MCF 10A (cell line): ENCODE data around the gene UGT1A10. TPM values are rescaled to one million over a fixed set of nuclear protein-coding genes. Genes with fewer than 3 reads are reported as not detected.
A peak's percentile ranks its signal among the peaks of the same experiment; 100 is the strongest.

Experiments
- BruUV-seq: library from RNA; stranded (reverse); fragments of 400-500 nt; replicated peaks from 2 replicates; lab custom pipeline; 2021; lab: Mats Ljungman, UMichigan
- CTCF ChIA-PET: fragments of 300-600 bp; sonication (Branson Sonifier 250); formaldehyde crosslinking; extraction: SDS; loops from one replicate; lab custom pipeline; 2021; ENCODE audit warnings: antibody characterized with exemption, inconsistent platforms; lab: Yijun Ruan, JAX
- POLR2A ChIA-PET: fragments of 300-600, 350-650 bp; sonication (Branson Sonifier 250); formaldehyde crosslinking; extraction: SDS; loops from one replicate; lab custom pipeline; 2020; ENCODE audit warnings: antibody characterized with exemption, inconsistent platforms; lab: Yijun Ruan, JAX
- DNase-seq: peaks from one replicate; pipeline ENCODE4 v3.0.0-alpha.2; 2018; ENCODE audit not compliant: unreplicated experiment
- H3K27ac Mint-ChIP-seq: one replicate; pipeline ENCODE4 v1.8.0; 2022; ENCODE audit warnings: mild to moderate bottlenecking, low read depth, mixed read lengths; ENCODE audit not compliant: unreplicated experiment
- H3K27me3 Mint-ChIP-seq: one replicate; pipeline ENCODE4 v1.8.0; 2022; ENCODE audit warnings: mixed read lengths; ENCODE audit not compliant: insufficient read depth, unreplicated experiment
- H3K36me3 Mint-ChIP-seq: one replicate; pipeline ENCODE4 v1.8.0; 2022; ENCODE audit warnings: mild to moderate bottlenecking, moderate library complexity, mixed read lengths; ENCODE audit not compliant: insufficient read depth, unreplicated experiment
- H3K4me1 Mint-ChIP-seq: one replicate; pipeline ENCODE4 v1.8.0; 2022; ENCODE audit warnings: mixed read lengths; ENCODE audit not compliant: insufficient read depth, unreplicated experiment
- H3K4me3 Mint-ChIP-seq: one replicate; pipeline ENCODE4 v1.8.0; 2022; ENCODE audit warnings: mild to moderate bottlenecking, moderate library complexity, mixed read lengths; ENCODE audit not compliant: unreplicated experiment
- H3K9me3 Mint-ChIP-seq: one replicate; pipeline ENCODE4 v1.8.0; 2022; ENCODE audit warnings: mixed read lengths; ENCODE audit not compliant: unreplicated experiment
- intact Hi-C: fragments of 100-400 bp; cut with micrococcal nuclease; formaldehyde crosslinking; loops from 2 replicates; pipeline ENCODE4 v1.14.1; 2022
- total RNA-seq: library from RNA; stranded (reverse); gene quantifications from 2 replicates; pipeline ENCODE4 v1.2.3, GENCODE V29; 2022
- TF ChIP-seq, protein P1 (sequence below): fragments of 200-600 bp; IDR thresholded peaks from one replicate; pipeline ENCODE4 v1.8.0; 2022; ENCODE audit warnings: antibody characterized with exemption, mild to moderate bottlenecking; ENCODE audit not compliant: unreplicated experiment

UGT1A10 gene
- total RNA-seq, 1 experiment from 2014 or later = not detected

GRCh38 chr2:233799716-233800115, 163.5 kb downstream of the UGT1A10 start:
- TF ChIP-seq, protein P1, sequence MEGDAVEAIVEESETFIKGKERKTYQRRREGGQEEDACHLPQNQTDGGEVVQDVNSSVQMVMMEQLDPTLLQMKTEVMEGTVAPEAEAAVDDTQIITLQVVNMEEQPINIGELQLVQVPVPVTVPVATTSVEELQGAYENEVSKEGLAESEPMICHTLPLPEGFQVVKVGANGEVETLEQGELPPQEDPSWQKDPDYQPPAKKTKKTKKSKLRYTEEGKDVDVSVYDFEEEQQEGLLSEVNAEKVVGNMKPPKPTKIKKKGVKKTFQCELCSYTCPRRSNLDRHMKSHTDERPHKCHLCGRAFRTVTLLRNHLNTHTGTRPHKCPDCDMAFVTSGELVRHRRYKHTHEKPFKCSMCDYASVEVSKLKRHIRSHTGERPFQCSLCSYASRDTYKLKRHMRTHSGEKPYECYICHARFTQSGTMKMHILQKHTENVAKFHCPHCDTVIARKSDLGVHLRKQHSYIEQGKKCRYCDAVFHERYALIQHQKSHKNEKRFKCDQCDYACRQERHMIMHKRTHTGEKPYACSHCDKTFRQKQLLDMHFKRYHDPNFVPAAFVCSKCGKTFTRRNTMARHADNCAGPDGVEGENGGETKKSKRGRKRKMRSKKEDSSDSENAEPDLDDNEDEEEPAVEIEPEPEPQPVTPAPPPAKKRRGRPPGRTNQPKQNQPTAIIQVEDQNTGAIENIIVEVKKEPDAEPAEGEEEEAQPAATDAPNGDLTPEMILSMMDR = no peak
- Mint-ChIP-seq H3K36me3 (no peaks in the 10 kb centered on the region), H3K27ac (no peak overlapping the region), H3K4me1 (peaks cover 13% of the 10 kb centered on the region), H3K27me3 (peaks cover 10% of the 10 kb centered on the region), H3K9me3 (no peaks in the 10 kb centered on the region), H3K4me3 (no peak overlapping the region)
- CTCF ChIA-PET = no interaction called here
- no TSS peak for BruUV-seq
- POLR2A ChIA-PET = no interaction called here
- intact Hi-C loops = no loop called here
- DNase-seq = no peak

DNA sequence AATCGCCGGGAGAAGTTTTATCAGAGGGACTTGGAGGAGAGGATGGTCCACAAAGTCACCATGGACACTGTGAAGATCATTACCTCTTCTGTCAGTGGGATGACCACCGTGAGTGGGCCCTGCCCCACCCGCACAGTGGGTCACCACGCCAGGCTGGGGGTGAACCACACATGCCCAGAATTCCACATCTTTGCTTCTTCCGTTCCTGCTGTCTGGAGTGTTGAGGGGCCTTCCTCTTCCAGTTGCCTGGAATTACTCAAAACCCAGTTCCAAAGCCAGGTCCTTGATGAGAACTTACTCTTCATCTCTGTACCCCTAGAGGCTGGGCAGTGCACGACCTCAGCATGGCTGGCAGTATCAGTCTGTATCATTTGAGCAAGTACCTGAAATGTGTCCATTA, 164.0 kb downstream of the UGT1A10 start:
- no peak for DNase-seq
- Mint-ChIP-seq H3K27ac (no peak overlapping the region), H3K4me3 (no peak overlapping the region), H3K27me3 (peaks cover 10% of the 10 kb centered on the region), H3K4me1 (peaks cover 13% of the 10 kb centered on the region), H3K9me3 (no peaks in the 10 kb centered on the region), H3K36me3 (no peaks in the 10 kb centered on the region)
- intact Hi-C loops = no loop called here
- TF ChIP-seq, protein P1 = no peak
- no TSS peak for BruUV-seq
- POLR2A ChIA-PET = no interaction called here
- CTCF ChIA-PET = no interaction called here

DNA sequence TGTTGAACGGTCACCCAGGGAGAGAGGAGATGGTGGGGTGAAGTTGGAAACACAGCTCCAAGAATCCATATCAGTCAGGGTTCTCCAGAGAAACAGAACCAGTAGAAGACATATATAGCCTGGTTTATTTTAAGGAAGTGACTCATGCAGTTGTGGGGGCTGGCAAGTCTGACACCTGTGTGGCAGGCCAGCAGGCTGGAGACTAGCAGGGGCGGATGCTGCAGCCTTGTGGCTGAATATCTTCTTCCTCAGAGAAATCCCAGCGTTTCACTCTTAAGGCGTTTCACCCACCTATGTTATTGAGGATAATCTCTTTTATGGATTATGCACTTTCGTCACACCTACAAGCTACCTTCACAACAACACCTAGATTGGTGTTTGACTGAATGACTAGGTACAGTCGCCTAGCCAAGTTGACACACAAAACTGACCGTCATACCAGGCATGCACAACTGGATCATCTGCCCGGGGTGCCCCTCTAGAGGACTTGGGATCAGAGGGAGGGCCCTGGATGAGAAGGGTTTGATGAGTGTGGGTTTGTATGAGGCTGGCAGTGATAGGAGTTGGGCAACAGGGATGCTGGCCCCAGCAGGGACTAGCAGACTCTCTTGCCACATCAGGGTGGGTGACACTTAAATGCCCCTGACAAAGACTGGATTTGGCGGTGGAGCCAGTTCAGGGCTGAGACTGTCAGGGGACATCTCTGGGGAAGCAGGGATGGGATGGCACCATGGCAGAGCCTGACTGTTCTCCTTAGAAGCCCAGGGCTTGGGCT, 165.3 kb downstream of the UGT1A10 start:
- Mint-ChIP-seq H3K27ac (no peak overlapping the region), H3K27me3 (peaks cover 10% of the 10 kb centered on the region), H3K36me3 (no peaks in the 10 kb centered on the region), H3K9me3 (no peaks in the 10 kb centered on the region), H3K4me1 (peaks cover 13% of the 10 kb centered on the region), H3K4me3 (no peak overlapping the region)
- no TSS peak for BruUV-seq
- DNase-seq = peak; percentile 43
- intact Hi-C loops = no loop called here
- TF ChIP-seq, protein P1 = no peak
- ChIA-PET CTCF (no interaction called here), POLR2A (no interaction called here)

DNA sequence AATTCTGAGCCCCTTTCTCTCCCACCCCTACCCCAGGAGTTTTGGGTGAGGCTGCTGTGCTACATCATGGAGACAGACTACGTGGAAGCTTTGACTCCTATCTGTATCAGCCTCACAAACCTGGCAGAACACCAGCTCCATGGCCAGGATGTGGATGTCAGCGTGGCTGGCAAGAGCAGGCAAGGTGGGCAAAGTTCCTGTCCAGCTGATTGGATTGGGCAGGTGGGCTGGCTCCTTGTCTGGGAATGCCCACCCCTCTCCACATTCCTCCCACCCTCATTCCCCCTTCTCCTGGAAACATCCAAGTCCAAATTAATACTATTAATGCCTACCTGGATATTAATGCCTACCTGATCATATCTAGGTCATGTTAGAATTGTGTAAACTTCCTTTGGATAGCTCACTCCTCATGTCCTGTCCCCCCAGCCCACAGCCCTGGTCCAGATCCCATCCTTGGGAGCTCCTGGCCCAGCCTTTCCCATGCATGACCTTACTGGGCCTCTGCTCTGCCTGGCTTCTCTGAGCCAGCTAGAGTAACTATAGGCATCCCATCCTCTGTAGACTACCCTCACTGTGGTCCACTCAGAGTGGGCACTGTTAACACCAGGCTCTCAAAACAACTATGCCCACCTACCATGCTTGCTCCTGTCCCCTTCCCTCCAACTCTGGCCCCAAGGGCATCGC, 166.0 kb downstream of the UGT1A10 start:
- TF ChIP-seq, protein P1 = no peak
- CTCF ChIA-PET = no interaction called here
- no TSS peak for BruUV-seq
- Mint-ChIP-seq H3K36me3 (no peaks in the 10 kb centered on the region), H3K27ac (no peak overlapping the region), H3K9me3 (no peaks in the 10 kb centered on the region), H3K4me3 (no peak overlapping the region), H3K4me1 (peaks cover 13% of the 10 kb centered on the region), H3K27me3 (peaks cover 10% of the 10 kb centered on the region)
- intact Hi-C loops = no loop called here
- no peak for DNase-seq
- POLR2A ChIA-PET = no interaction called here
